HEK293 (cell line): ENCODE data around the gene HOXD10.

Source experiments
- ZBTB11 ChIP-seq: fragments of 450-650 bp; formaldehyde crosslinking; conservative IDR thresholded peaks from 2 replicates; pipeline ENCODE4 v1.5.1; 2016; ENCODE audit warnings: low read depth, missing biosample characterization, missing genetic modification characterization
- ZNF121 ChIP-seq: fragments of 450-650 bp; formaldehyde crosslinking; IDR thresholded peaks from 2 replicates; pipeline ENCODE4 v1.5.1; 2016; ENCODE audit warnings: missing biosample characterization, missing genetic modification characterization
- ZNF449 ChIP-seq: fragments of 450-650 bp; formaldehyde crosslinking; IDR thresholded peaks from 2 replicates; pipeline ENCODE4 v1.5.1; 2017; ENCODE audit warnings: missing biosample characterization, mild to moderate bottlenecking, missing genetic modification characterization, moderate library complexity
- ZNF580 ChIP-seq: fragments of 450-650 bp; formaldehyde crosslinking; IDR thresholded peaks from 2 replicates; pipeline ENCODE4 v1.5.1; 2016; ENCODE audit warnings: missing biosample characterization, missing genetic modification characterization
- ZNF677 ChIP-seq: fragments of 450-650 bp; IDR thresholded peaks from 2 replicates; pipeline ENCODE4 v1.5.0; 2018; ENCODE audit warnings: missing biosample characterization, mild to moderate bottlenecking, missing genetic modification characterization, moderate library complexity
- TF ChIP-seq, protein P1 (sequence below): fragments of 450-650 bp; formaldehyde crosslinking; IDR thresholded peaks from 2 replicates; pipeline ENCODE4 v1.5.1; 2016; ENCODE audit warnings: missing biosample characterization, missing genetic modification characterization
- TF ChIP-seq, protein P2 (sequence below): fragments of 450-650 bp; formaldehyde crosslinking; IDR thresholded peaks from 2 replicates; pipeline ENCODE4 v1.5.1; 2017; ENCODE audit warnings: missing biosample characterization, missing genetic modification characterization

- no peak for TF ChIP-seq ZNF580 (tag by site-specific recombination)
- no peak for TF ChIP-seq ZBTB11 (tag by site-specific recombination)
- no peak for TF ChIP-seq ZNF677 (tag by site-specific recombination)
- TF ChIP-seq, protein P1, sequence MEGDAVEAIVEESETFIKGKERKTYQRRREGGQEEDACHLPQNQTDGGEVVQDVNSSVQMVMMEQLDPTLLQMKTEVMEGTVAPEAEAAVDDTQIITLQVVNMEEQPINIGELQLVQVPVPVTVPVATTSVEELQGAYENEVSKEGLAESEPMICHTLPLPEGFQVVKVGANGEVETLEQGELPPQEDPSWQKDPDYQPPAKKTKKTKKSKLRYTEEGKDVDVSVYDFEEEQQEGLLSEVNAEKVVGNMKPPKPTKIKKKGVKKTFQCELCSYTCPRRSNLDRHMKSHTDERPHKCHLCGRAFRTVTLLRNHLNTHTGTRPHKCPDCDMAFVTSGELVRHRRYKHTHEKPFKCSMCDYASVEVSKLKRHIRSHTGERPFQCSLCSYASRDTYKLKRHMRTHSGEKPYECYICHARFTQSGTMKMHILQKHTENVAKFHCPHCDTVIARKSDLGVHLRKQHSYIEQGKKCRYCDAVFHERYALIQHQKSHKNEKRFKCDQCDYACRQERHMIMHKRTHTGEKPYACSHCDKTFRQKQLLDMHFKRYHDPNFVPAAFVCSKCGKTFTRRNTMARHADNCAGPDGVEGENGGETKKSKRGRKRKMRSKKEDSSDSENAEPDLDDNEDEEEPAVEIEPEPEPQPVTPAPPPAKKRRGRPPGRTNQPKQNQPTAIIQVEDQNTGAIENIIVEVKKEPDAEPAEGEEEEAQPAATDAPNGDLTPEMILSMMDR (tag by site-specific recombination): no peak
- TF ChIP-seq ZNF121 (tag by site-specific recombination): no peak
- TF ChIP-seq ZNF449 (tag by site-specific recombination): no peak
- TF ChIP-seq, protein P2, sequence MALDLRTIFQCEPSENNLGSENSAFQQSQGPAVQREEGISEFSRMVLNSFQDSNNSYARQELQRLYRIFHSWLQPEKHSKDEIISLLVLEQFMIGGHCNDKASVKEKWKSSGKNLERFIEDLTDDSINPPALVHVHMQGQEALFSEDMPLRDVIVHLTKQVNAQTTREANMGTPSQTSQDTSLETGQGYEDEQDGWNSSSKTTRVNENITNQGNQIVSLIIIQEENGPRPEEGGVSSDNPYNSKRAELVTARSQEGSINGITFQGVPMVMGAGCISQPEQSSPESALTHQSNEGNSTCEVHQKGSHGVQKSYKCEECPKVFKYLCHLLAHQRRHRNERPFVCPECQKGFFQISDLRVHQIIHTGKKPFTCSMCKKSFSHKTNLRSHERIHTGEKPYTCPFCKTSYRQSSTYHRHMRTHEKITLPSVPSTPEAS (tag by site-specific recombination): no peak
Measured at GRCh38 chr2:176109946-176110345, 6.6 kb upstream of the HOXD10 start.
